CD14-positive monocyte (primary cell): ENCODE measurements around the gene SMC1A. TPM values are rescaled to one million over a fixed set of nuclear protein-coding genes. Genes with fewer than 3 reads are reported as not detected.

Experiments used
- DNase-seq, 3 donors: peaks; one replicate each; pipeline ENCODE4 v3.0.0-alpha.2; 2011 to 2022
- H2AFZ ChIP-seq: 2 replicates; pipeline ENCODE4 v1.6.0; 2012; ENCODE audit warnings: mild to moderate bottlenecking, low read depth, low read length, inconsistent platforms; ENCODE audit not compliant: insufficient read depth, poor library complexity, severe bottlenecking
- H3K27ac ChIP-seq, 2 donors: 1 replicate in 1 of 2; 2 replicates in 1 of 2; pipeline ENCODE4 v1.5.1; 2012 to 2013; ENCODE audit warnings: low read length in 2 of 2, control low read depth in 1 of 2, inconsistent platforms in 1 of 2, low read depth in 1 of 2, mild to moderate bottlenecking in 1 of 2
- H3K27me3 ChIP-seq, 2 donors: one replicate each; pipeline versions ENCODE4 v1.6.0 to v1.6.1; 2011 to 2013; ENCODE audit warnings: low read length in 2 of 2; ENCODE audit not compliant: control insufficient read depth in 2 of 2, insufficient read depth in 2 of 2
- H3K36me3 ChIP-seq, 2 donors: replicated peaks in 1 of 2; 1 replicate in 1 of 2; 2 replicates in 1 of 2; pipeline versions ENCODE4 v1.5.1 to v1.6.1; 2012 to 2013; ENCODE audit warnings: low read length in 2 of 2, control low read depth in 1 of 2, inconsistent platforms in 1 of 2, mild to moderate bottlenecking in 1 of 2; ENCODE audit not compliant: insufficient read depth in 2 of 2, control insufficient read depth in 1 of 2
- H3K4me1 ChIP-seq, 2 donors: 1 replicate in 1 of 2; 2 replicates in 1 of 2; pipeline versions ENCODE4 v1.5.1 to v1.6.1; 2012 to 2013; ENCODE audit warnings: low read length in 2 of 2, control low read depth in 1 of 2, inconsistent platforms in 1 of 2, mild to moderate bottlenecking in 1 of 2, moderate library complexity in 1 of 2; ENCODE audit not compliant: insufficient read depth in 2 of 2, control insufficient read depth in 1 of 2
- H3K4me2 ChIP-seq: replicated peaks from 2 replicates; pipeline ENCODE3; 2012; ENCODE audit warnings: low read length, moderate library complexity, mild to moderate bottlenecking; ENCODE audit not compliant: poor library complexity, severe bottlenecking; ENCODE audit errors: extremely low read depth
- H3K4me3 ChIP-seq, 3 experiments: fragments of 200-600 bp in 1 of 3; sonication (generic) in 1 of 3; replicated peaks in 1 of 3; 1 replicate in 2 of 3; 2 replicates in 1 of 3; pipeline ENCODE4 v1.5.1; 2011 to 2013; ENCODE audit warnings: low read length in 3 of 3, mild to moderate bottlenecking in 3 of 3, control low read depth in 2 of 3, low read depth in 2 of 3, inconsistent platforms in 1 of 3, moderate library complexity in 1 of 3
- H3K79me2 ChIP-seq: 2 replicates; pipeline ENCODE4 v1.6.0; 2012; ENCODE audit warnings: mild to moderate bottlenecking, control low read depth, inconsistent platforms, low read length, moderate library complexity; ENCODE audit not compliant: insufficient read depth
- H3K9ac ChIP-seq: 2 replicates; pipeline ENCODE4 v1.6.0; 2017; ENCODE audit warnings: low read length, mild to moderate bottlenecking; ENCODE audit not compliant: insufficient read depth, poor library complexity, severe bottlenecking
- H3K9me3 ChIP-seq, 2 donors: replicated peaks in 1 of 2; 1 replicate in 1 of 2; 2 replicates in 1 of 2; pipeline versions ENCODE4 v1.5.1 to v1.6.1; 2012 to 2013; ENCODE audit warnings: low read length in 2 of 2, control low read depth in 1 of 2; ENCODE audit not compliant: control insufficient read depth in 1 of 2, insufficient read depth in 1 of 2
- H4K20me1 ChIP-seq: 2 replicates; pipeline ENCODE4 v1.6.0; 2012; ENCODE audit warnings: mild to moderate bottlenecking, low read length, control low read depth, moderate library complexity; ENCODE audit not compliant: insufficient read depth
- H3K27ac Mint-ChIP-seq, 7 donors: one replicate each; pipeline ENCODE4 v1.8.0; 2020; ENCODE audit warnings: mild to moderate bottlenecking in 7 of 7, mixed read lengths in 7 of 7, moderate library complexity in 6 of 7, inconsistent platforms in 2 of 7
- H3K27me3 Mint-ChIP-seq, 3 donors: one replicate each; pipeline ENCODE4 v1.8.0; 2021 to 2022; ENCODE audit warnings: low read depth in 3 of 3, mild to moderate bottlenecking in 3 of 3, mixed read lengths in 3 of 3, moderate library complexity in 3 of 3, inconsistent platforms in 1 of 3
- H3K36me3 Mint-ChIP-seq, 2 donors: one replicate each; pipeline ENCODE4 v1.8.0; 2020; ENCODE audit warnings: mixed read lengths in 2 of 2, inconsistent platforms in 1 of 2, mild to moderate bottlenecking in 1 of 2
- H3K4me1 Mint-ChIP-seq: one replicate; pipeline ENCODE4 v1.8.0; 2020; ENCODE audit warnings: mild to moderate bottlenecking, mixed read lengths
- H3K4me3 Mint-ChIP-seq, 2 donors: one replicate each; pipeline ENCODE4 v1.8.0; 2020; ENCODE audit warnings: mild to moderate bottlenecking in 2 of 2, mixed read lengths in 2 of 2, moderate library complexity in 1 of 2
- H3K9me3 Mint-ChIP-seq, 7 donors: one replicate each; pipeline ENCODE4 v1.8.0; 2020 to 2022; ENCODE audit warnings: mixed read lengths in 7 of 7, mild to moderate bottlenecking in 6 of 7, moderate library complexity in 6 of 7, inconsistent platforms in 2 of 7
- CTCF ChIP-seq: fragments of 200-600 bp; IDR thresholded peaks from one replicate; pipeline ENCODE4 v1.8.0; 2022; ENCODE audit warnings: antibody characterized with exemption, mild to moderate bottlenecking
- WGBS: methylation state at CpG from one replicate; pipeline ENCODE4 v1.1.5; 2013; ENCODE audit warnings: missing lambda C conversion rate; ENCODE audit not compliant: insufficient coverage; 5-methylcytosine and 5-hydroxymethylcytosine counted together
- intact Hi-C, 2 donors: fragments of 100-400 bp; cut with micrococcal nuclease; formaldehyde crosslinking; loops; one replicate each; pipeline versions ENCODE4 v1.15.0 to v1.15.1; 2023
- polyA plus RNA-seq, 3 donors: library from polyadenylated mRNA; depleted of rRNA in 1 of 3; unstranded in 2 of 3; stranded (reverse) in 1 of 3; fragments of 300-500 nt in 2 of 3; fragments of >200 nt in 1 of 3; fragmentation: Illumina TruSeq in 2 of 3; gene quantifications; 1 replicate in 2 of 3; 2 replicates in 1 of 3; pipeline ENCODE4 v1.2.3, GENCODE V29; 2012 to 2021

SMC1A gene
- polyA plus RNA-seq, 3 donors = 25.5 to 53.2 (median 25.6) TPM

- no peaks in the 10 kb centered on the region for H3K9me3 Mint-ChIP-seq
- no peak overlapping the region for H3K9ac ChIP-seq
- H3K4me1 Mint-ChIP-seq = no peaks in the 10 kb centered on the region
- no peak overlapping the region for H3K4me3 ChIP-seq
- H3K4me3 Mint-ChIP-seq = no peak overlapping the region
- H3K27me3 ChIP-seq = no peaks in the 10 kb centered on the region
- no peaks in the 10 kb centered on the region for H4K20me1 ChIP-seq
- H3K36me3 ChIP-seq = peaks cover 62 to 97% of the 10 kb centered on the region in 2 donors
- H3K9me3 ChIP-seq = no peaks in the 10 kb centered on the region
- DNase-seq = no peak
- peak overlapping the region in 2 of 7 donors; percentile 6 to 69 for H3K27ac Mint-ChIP-seq
- TF ChIP-seq CTCF = no peak
- H2AFZ ChIP-seq = no peak overlapping the region
- no peak overlapping the region for H3K27ac ChIP-seq
- no peaks in the 10 kb centered on the region for H3K79me2 ChIP-seq
- H3K4me2 ChIP-seq = no peak overlapping the region
- peaks cover 51 to 92% of the 10 kb centered on the region in 2 donors for H3K36me3 Mint-ChIP-seq
- no CpG with 5 or more reads among the region's 4 CpGs for WGBS
- no peaks in the 10 kb centered on the region for H3K27me3 Mint-ChIP-seq
- no peaks in the 10 kb centered on the region for H3K4me1 ChIP-seq
- intact Hi-C loops = no loop called here
These were observed 38.9 kb downstream of the SMC1A start for GRCh38 chrX:53383376-53384076.

- peaks cover 51 to 78% of the 10 kb centered on the region in 2 donors for H3K36me3 Mint-ChIP-seq
- DNase-seq = no peak
- H3K4me3 ChIP-seq = no peak overlapping the region
- peaks cover 60 to 86% of the 10 kb centered on the region in 2 donors for H3K36me3 ChIP-seq
- peaks cover 10% of the 10 kb centered on the region for H3K4me1 Mint-ChIP-seq
- no peaks in the 10 kb centered on the region for H3K27me3 Mint-ChIP-seq
- peaks cover 5 to 7% of the 10 kb centered on the region in 2 donors for H3K4me1 ChIP-seq
- 100% methylated on average over 1 of the region's 4 CpGs for WGBS
- no peaks in the 10 kb centered on the region for H4K20me1 ChIP-seq
- no peak overlapping the region for H3K4me3 Mint-ChIP-seq
- no peaks in the 10 kb centered on the region for H3K9me3 ChIP-seq
- intact Hi-C loops = loop anchor here (5.0 to 10.0 kb wide), 2 partner anchors 57 to 65 kb away; no protein-coding TSS in a partner anchor
- H3K27ac ChIP-seq = no peak overlapping the region
- H3K9ac ChIP-seq = no peak overlapping the region
- no peaks in the 10 kb centered on the region for H3K27me3 ChIP-seq
- H2AFZ ChIP-seq = no peak overlapping the region
- peak overlapping the region in 1 of 7 donors; percentile 14 for H3K27ac Mint-ChIP-seq
- TF ChIP-seq CTCF = no peak
- H3K79me2 ChIP-seq = no peaks in the 10 kb centered on the region
- H3K4me2 ChIP-seq = no peak overlapping the region
- peaks cover 0 to 2% (median 0%) of the 10 kb centered on the region in 7 donors for H3K9me3 Mint-ChIP-seq
These were observed 42.7 kb downstream of the SMC1A start for GRCh38 chrX:53379747-53380146.
